ENCODE measurements around the gene EPC2.

DNA sequence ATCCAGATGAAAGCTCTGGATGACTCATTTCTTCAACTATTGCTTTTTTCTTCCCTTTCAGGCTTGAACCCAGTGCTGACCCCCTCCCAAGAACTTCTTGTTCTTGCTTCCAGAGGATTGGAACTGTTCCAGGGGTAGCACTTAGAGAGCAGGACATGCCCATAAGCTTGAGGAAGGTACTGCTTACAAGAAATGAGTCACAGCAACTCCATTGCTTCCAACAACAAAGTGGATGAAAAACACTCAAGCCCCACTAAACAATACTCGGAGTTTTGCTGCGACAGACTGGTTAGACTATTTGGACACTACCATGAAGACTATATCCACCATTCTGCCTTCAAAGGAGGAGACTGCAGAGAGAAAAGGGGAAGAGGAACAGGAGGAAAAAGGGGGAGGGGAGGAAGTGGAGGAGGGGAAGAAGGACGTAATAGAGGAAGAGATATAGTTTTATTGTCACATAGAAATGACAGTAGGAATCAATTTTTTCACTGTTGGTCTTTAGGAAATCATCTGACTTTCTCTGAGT lies 1.6 kb upstream of the EPC2 start:
- TF ChIP-seq, protein P1, sequence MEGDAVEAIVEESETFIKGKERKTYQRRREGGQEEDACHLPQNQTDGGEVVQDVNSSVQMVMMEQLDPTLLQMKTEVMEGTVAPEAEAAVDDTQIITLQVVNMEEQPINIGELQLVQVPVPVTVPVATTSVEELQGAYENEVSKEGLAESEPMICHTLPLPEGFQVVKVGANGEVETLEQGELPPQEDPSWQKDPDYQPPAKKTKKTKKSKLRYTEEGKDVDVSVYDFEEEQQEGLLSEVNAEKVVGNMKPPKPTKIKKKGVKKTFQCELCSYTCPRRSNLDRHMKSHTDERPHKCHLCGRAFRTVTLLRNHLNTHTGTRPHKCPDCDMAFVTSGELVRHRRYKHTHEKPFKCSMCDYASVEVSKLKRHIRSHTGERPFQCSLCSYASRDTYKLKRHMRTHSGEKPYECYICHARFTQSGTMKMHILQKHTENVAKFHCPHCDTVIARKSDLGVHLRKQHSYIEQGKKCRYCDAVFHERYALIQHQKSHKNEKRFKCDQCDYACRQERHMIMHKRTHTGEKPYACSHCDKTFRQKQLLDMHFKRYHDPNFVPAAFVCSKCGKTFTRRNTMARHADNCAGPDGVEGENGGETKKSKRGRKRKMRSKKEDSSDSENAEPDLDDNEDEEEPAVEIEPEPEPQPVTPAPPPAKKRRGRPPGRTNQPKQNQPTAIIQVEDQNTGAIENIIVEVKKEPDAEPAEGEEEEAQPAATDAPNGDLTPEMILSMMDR (conservative IDR thresholded peaks at IDR 0.05; ENCODE audit: low read depth in 2 of 2): no peak
- TF ChIP-seq EZH2 (IDR thresholded peaks at IDR 0.05; ENCODE audit: low read depth, unreplicated experiment): no peak
- TF ChIP-seq NANOG (IDR thresholded peaks at IDR 0.05; ENCODE audit: borderline replicate concordance): no peak

Data from GM23338 (cell line).